GM23338 (cell line): ENCODE results near the gene ING3. TPM values are rescaled to one million over a fixed set of nuclear protein-coding genes. Genes with fewer than 3 reads are reported as not detected.

ENCODE experiments used
- ATAC-seq: fragments of 200-7000 bp; cut with Tn5 transposase; 3 replicates; pipeline ENCODE4 v1.9.1; 2020
- DNase-seq: peaks from one replicate; pipeline ENCODE4 v3.0.0-alpha.2; 2015; ENCODE audit warnings: low spot score
- H2AFZ ChIP-seq: fragments of 200-600 bp; sonication (generic); 2 replicates; pipeline ENCODE4 v1.8.0; 2016; ENCODE audit warnings: antibody characterized with exemption, mild to moderate bottlenecking, moderate library complexity
- H3F3A ChIP-seq: fragments of 200-600 bp; sonication (generic); replicated peaks from 2 replicates; pipeline ENCODE4 v1.8.0; 2017; ENCODE audit warnings: antibody characterized with exemption, mixed run types, low read depth
- H3K27ac ChIP-seq: fragments of 200-600 bp; sonication (generic); 2 replicates; pipeline ENCODE4 v1.6.1; 2016; ENCODE audit warnings: low read depth
- H3K27me3 ChIP-seq: fragments of 200-600 bp; sonication (generic); 2 replicates; pipeline ENCODE4 v1.8.0; 2016; ENCODE audit warnings: mild to moderate bottlenecking, mixed run types, moderate library complexity; ENCODE audit not compliant: insufficient read depth
- H3K36me3 ChIP-seq: fragments of 200-600 bp; sonication (generic); 2 replicates; pipeline ENCODE4 v1.8.0; 2016; ENCODE audit warnings: mild to moderate bottlenecking; ENCODE audit not compliant: insufficient read depth
- H3K4me1 ChIP-seq: fragments of 200-600 bp; sonication (generic); 2 replicates; pipeline ENCODE4 v1.8.0; 2016; ENCODE audit warnings: mild to moderate bottlenecking, moderate library complexity; ENCODE audit not compliant: insufficient read depth
- H3K4me2 ChIP-seq: fragments of 200-600 bp; sonication (generic); 2 replicates; pipeline ENCODE4 v1.7.1; 2017; ENCODE audit warnings: mixed run types
- H3K4me3 ChIP-seq: fragments of 200-600 bp; sonication (generic); 2 replicates; pipeline ENCODE4 v1.6.1; 2016; ENCODE audit warnings: mixed run types
- H3K79me2 ChIP-seq: fragments of 200-600 bp; sonication (generic); replicated peaks from 2 replicates; pipeline ENCODE4 v1.8.0; 2017; ENCODE audit warnings: mild to moderate bottlenecking; ENCODE audit not compliant: insufficient read depth
- H3K9me2 ChIP-seq: fragments of 200-600 bp; sonication (generic); 2 replicates; pipeline ENCODE4 v1.8.0; 2017; ENCODE audit not compliant: insufficient read depth
- H4K20me1 ChIP-seq: fragments of 200-600 bp; sonication (generic); replicated peaks from 2 replicates; pipeline ENCODE4 v1.8.0; 2017; ENCODE audit warnings: mild to moderate bottlenecking; ENCODE audit not compliant: insufficient read depth
- H3K27ac Mint-ChIP-seq: 2 replicates; pipeline ENCODE4 v1.8.0; 2020; ENCODE audit warnings: inconsistent platforms, mild to moderate bottlenecking, moderate library complexity, mixed read lengths
- H3K27me3 Mint-ChIP-seq: 3 replicates; pipeline ENCODE4 v1.8.0; 2022; ENCODE audit warnings: low read depth, mild to moderate bottlenecking, moderate library complexity, mixed read lengths, inconsistent platforms; ENCODE audit not compliant: insufficient read depth, poor library complexity
- H3K36me3 Mint-ChIP-seq: 3 replicates; pipeline ENCODE4 v1.8.0; 2021; ENCODE audit warnings: low read depth, mild to moderate bottlenecking, inconsistent platforms, moderate library complexity, mixed read lengths
- H3K4me1 Mint-ChIP-seq: 3 replicates; pipeline ENCODE4 v1.8.0; 2020; ENCODE audit warnings: mild to moderate bottlenecking, inconsistent platforms, mixed read lengths
- H3K4me3 Mint-ChIP-seq: 3 replicates; pipeline ENCODE4 v1.8.0; 2021; ENCODE audit warnings: moderate library complexity, mild to moderate bottlenecking, inconsistent platforms, mixed read lengths
- H3K9me3 Mint-ChIP-seq: 3 replicates; pipeline ENCODE4 v1.8.0; 2020; ENCODE audit warnings: moderate library complexity, mild to moderate bottlenecking, inconsistent platforms, mixed read lengths
- ETS1 ChIP-seq: IDR thresholded peaks from 2 replicates; pipeline ENCODE4 v1.6.1; 2016; ENCODE audit warnings: antibody characterized with exemption
- EZH2 ChIP-seq: fragments of 200-600 bp; sonication (generic); IDR thresholded peaks from one replicate; pipeline ENCODE4 v1.8.0; 2017; ENCODE audit warnings: antibody characterized with exemption, mild to moderate bottlenecking, low read depth; ENCODE audit not compliant: unreplicated experiment
- EZH2phosphoT487 ChIP-seq: fragments of 200-600 bp; sonication (generic); IDR thresholded peaks from one replicate; pipeline ENCODE4 v1.8.1; 2018; ENCODE audit warnings: antibody characterized with exemption; ENCODE audit not compliant: unreplicated experiment
- JUNB ChIP-seq: IDR thresholded peaks from one replicate; pipeline ENCODE4 v1.6.1; 2016; ENCODE audit warnings: antibody characterized with exemption; ENCODE audit not compliant: unreplicated experiment
- NANOG ChIP-seq: IDR thresholded peaks from 2 replicates; pipeline ENCODE4 v1.6.1; 2016; ENCODE audit warnings: antibody characterized with exemption, borderline replicate concordance
- POLR2AphosphoS5 ChIP-seq: IDR thresholded peaks from 2 replicates; pipeline ENCODE4 v1.6.1; 2016; ENCODE audit warnings: antibody characterized with exemption, low read depth
- ZNF462 ChIP-seq: fragments of 250-450 bp; sonication (Bioruptor Pico); IDR thresholded peaks from 2 replicates; pipeline ENCODE4 v1.5.0; 2020; ENCODE audit warnings: mild to moderate bottlenecking, moderate library complexity
- polyA plus RNA-seq: library from polyadenylated mRNA; unstranded; fragments of >200 nt; fragmentation: Nextera tagmentation; extraction: Ambion mirVana; gene quantifications from 2 replicates; pipeline ENCODE4 v1.2.1, GENCODE V29; 2016
- total RNA-seq: library from RNA; depleted of rRNA; stranded (reverse); fragments of >200 nt; shearing (Covaris generic); gene quantifications from 2 replicates; pipeline ENCODE4 v1.2.3, GENCODE V29; 2014
- TF ChIP-seq, protein P1 (sequence below), 2 experiments: fragments of 200-600 bp in 1 of 2; sonication (generic) in 1 of 2; conservative IDR thresholded peaks; 2 replicates each; pipeline versions ENCODE4 v1.5.1 to v1.6.1; 2016 to 2017; ENCODE audit warnings: antibody characterized with exemption in 2 of 2, low read depth in 2 of 2, mild to moderate bottlenecking in 2 of 2, moderate library complexity in 1 of 2

Gene ING3
- total and polyA plus RNA-seq, 2 experiments from 2014 or later: 17.8 to 26.2 TPM

DNA sequence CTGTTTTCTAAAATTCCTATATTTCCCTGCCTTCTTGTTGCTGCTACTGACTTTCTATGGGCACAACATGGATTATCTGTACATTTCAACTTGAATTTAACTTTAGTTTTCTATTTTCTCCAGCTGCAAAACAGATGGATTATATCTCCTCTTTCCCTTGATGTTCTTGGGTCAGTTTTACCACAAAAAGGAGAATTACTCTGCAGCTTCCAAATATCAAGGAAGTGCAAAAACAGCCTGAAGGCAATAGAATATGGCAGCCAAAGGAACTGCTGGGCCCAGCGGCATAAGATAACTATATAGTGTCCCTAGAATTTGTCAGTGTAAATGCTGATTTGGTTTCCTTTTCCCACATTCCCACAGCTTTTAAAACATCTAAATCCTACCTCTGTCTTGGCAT lies 67.0 kb downstream of the ING3 start:
- Histone ChIP-seq H3K4me3 (no peak overlapping the region), H3K27ac (no peak overlapping the region), H3K27me3 (no peaks in the 10 kb centered on the region), H3K79me2 (no peaks in the 10 kb centered on the region), H4K20me1 (no peaks in the 10 kb centered on the region), H3K36me3 (no peaks in the 10 kb centered on the region), H3F3A (no peaks in the 10 kb centered on the region), H3K4me2 (no peak overlapping the region), H2AFZ (no peak overlapping the region), H3K4me1 (no peaks in the 10 kb centered on the region), H3K9me2 (no peaks in the 10 kb centered on the region)
- Mint-ChIP-seq H3K4me3 (no peak overlapping the region), H3K9me3 (no peaks in the 10 kb centered on the region), H3K4me1 (no peaks in the 10 kb centered on the region), H3K36me3 (no peaks in the 10 kb centered on the region), H3K27me3 (no peaks in the 10 kb centered on the region), H3K27ac (no peak overlapping the region)
- ATAC-seq: no peak
- no peak for DNase-seq
- TF ChIP-seq ZNF462 (CRISPR knock-in tag) (no peak), EZH2 (no peak), EZH2phosphoT487 (no peak), ETS1 (no peak), JUNB (no peak), NANOG (no peak), POLR2AphosphoS5 (no peak)
- TF ChIP-seq, protein P1, sequence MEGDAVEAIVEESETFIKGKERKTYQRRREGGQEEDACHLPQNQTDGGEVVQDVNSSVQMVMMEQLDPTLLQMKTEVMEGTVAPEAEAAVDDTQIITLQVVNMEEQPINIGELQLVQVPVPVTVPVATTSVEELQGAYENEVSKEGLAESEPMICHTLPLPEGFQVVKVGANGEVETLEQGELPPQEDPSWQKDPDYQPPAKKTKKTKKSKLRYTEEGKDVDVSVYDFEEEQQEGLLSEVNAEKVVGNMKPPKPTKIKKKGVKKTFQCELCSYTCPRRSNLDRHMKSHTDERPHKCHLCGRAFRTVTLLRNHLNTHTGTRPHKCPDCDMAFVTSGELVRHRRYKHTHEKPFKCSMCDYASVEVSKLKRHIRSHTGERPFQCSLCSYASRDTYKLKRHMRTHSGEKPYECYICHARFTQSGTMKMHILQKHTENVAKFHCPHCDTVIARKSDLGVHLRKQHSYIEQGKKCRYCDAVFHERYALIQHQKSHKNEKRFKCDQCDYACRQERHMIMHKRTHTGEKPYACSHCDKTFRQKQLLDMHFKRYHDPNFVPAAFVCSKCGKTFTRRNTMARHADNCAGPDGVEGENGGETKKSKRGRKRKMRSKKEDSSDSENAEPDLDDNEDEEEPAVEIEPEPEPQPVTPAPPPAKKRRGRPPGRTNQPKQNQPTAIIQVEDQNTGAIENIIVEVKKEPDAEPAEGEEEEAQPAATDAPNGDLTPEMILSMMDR (conservative IDR thresholded peaks at IDR 0.05; ENCODE audit: low read depth in 2 of 2): no peak
